ENCODE data around the gene CCS.
"Not testable (repeated sequence)": the region's sequence is repeated elsewhere in the genome, so short reads cannot be mapped to it uniquely, and the experiment has no call there.

Gene CCS

DNA sequence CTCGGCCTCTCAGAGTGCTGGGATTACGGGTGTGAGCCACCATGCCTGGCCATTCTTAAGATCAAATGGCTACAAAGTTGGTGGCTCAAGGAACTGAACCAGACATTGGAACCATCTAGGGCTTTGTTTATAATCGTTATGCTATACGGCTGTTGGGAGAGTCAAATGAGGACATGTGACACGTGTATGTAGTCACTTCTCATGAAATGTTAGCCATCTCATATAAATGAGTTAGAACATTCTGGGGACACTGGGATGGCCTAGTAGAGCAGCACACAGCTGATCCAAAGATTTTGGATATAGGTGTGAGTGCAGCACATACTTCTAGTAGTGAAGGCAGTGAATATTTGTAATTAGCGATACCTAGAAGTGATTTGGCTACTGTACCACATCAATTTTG lies 38.9 kb downstream of the CCS start:
- no peak for DNase-seq

- DNase-seq = no peak
Observed at GRCh38 chr11:66632952-66633351, 40.0 kb downstream of the CCS start.

DNA sequence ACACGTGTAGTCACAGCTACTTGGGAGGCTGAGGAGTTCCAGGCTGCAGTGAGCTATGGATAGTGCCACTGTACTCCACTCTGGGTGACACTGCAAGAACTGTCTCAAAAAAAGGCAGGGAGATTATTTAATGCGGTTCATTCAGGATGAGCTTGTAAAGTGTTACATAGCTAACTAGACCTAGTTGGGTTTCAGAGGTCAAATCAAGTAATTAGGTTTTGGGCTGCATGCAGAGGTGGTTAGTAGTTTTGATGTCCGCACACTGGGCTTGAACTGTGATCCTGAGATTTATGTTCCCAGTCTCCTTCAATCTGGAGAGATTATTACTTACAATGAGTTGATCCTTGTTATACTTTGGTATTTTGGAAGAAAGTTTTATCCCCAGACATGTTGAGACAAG lies 43.4 kb downstream of the CCS start:
- DNase-seq = no peak

- DNase-seq = no peak
Observed at GRCh38 chr11:66637557-66638176, 44.7 kb downstream of the CCS start.

DNA sequence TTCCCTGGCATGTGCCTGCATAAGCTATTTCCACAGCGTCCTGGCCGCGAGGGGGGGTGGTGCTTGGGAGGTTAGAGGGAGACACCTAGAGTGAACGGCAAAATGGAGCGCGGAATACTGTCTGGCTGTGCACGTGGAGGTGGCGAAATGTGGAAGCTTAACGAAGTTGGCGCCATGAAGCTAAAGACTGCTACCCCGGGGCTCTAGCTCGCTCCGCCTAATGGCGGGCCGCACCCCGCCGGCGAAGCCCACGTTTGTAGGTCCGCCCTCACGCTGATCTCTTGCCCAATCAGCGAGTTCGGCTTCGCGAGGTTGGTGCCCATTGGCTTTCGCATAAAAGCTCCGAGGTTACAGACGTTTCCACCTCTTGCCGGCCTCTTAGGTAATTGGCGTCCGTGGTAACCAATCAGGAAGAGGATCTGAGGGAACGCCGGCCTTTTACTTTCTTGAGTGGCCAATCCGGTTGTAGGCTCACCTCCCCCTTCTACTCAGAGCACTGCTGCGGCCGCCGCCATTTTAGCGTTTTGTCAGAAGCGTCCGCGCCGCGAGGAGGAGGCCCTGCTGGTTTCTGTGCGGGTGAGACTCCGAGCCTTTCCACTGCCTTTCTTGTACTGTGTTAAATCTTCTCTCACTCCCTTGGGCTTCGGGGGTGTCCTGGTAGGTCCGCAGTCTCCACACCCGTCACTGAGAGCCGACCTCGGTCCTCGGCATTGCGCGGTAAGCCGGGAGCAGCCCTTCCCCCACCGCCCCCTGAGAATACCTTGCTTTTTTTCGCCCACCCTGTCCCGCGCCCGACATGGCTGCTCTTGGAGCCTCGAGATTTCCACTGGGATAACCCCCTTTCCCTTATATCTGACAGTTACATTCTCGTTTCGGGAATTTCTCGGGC lies 45.4 kb downstream of the CCS start, which contains the start of gene RBM4:
RBM4 (plus strand) TSS at position 527 of the 889 bp plus-strand sequence. CDS start 1,009 bp downstream, outside the sequence.
- peak; percentile 99 for DNase-seq

- DNase-seq = no peak
Observed at GRCh38 chr11:66639066-66639813, 46.3 kb downstream of the CCS start.

DNA sequence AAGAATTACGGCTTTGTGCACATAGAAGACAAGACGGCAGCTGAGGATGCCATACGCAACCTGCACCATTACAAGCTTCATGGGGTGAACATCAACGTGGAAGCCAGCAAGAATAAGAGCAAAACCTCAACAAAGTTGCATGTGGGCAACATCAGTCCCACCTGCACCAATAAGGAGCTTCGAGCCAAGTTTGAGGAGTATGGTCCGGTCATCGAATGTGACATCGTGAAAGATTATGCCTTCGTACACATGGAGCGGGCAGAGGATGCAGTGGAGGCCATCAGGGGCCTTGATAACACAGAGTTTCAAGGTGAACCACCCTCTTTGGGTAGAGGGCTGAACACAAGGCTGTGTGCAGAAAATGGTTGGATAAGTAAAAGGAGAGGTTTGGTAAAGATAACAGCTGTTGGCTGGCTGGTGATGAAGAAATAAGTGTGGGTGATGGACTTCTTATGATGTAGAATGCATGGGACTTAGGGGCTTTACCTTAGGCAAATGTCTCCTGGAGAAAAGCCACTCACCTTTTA lies 46.9 kb downstream of the CCS start:
- not testable (repeated sequence) for DNase-seq

GRCh38 chr11:66641834-66642233 lies 48.8 kb downstream of the CCS start:
- DNase-seq = no peak

GRCh38 chr11:66643745-66644437 lies 50.9 kb downstream of the CCS start:
- DNase-seq = no peak

- no peak for DNase-seq
Observed at GRCh38 chr11:66646828-66647227, 53.8 kb downstream of the CCS start.

DNA sequence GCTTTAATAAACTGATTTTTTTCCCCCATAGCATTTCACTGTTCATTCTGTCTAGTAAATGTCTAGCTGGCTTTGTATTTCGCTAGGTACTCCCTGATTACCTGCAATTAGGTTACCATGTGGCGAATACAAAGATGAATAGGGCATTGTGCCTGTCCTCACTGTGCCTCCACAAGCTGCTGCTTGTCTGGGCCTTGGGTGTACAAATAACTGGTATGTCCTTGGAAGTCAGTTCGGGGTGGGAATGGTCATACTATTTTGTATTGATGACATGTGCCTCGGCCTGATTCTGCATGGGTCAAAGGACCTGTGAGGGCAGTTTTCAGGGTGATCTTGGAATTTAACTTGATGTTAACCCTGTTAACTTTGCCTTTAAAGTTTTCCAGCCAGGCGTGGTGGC lies 56.9 kb downstream of the CCS start:
- no peak for DNase-seq

DNA sequence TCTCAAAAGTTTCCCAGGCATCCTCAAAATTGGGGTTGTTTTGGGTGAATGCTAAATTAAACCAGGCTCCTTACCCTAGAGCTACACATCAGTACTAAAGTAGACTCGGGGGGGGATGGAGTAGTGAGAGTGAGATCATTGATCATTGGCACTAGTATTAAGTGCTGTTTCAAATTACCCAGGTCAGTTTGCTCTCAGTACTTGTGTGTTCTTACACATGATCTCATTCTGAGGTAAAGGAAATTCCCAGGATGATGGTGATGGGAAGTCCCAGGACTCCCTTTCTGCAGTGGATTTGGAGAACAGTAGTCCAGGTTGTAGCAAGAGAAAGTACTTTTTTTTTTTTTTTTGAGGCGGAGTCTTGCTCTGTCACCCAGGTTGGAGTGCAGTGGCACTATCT lies 58.0 kb downstream of the CCS start:
- no peak for DNase-seq

GRCh38 chr11:66652651-66653050 lies 59.7 kb downstream of the CCS start:
- DNase-seq = no peak

DNA sequence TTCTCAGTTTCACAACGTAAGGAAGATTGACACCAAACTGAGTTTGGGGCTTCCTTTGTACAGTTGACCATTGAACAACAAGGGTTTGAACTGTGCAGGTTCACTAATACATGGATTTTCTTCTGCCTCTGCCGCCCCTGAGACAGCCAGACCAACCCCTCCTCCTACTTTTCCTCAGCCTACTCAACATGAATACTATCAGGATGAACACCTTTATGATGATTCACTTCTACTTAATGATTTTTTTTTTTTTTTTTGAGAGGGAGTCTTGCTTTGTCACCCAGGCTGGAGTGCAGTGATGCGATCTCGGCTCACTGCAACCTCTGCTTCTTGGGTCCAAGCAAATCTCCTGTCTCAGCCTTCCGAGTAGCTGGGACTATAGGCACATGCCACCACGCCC lies 60.1 kb downstream of the CCS start:
- DNase-seq = no peak

Data from right hindlimb (tissue), 1 donor.